GM12872 (cell line): ENCODE results near the gene ARL6IP4.

ENCODE experiments used
- CTCF ChIP-seq: IDR thresholded peaks from 3 replicates; pipeline ENCODE4 v1.5.1; 2011; ENCODE audit warnings: low read depth, mild to moderate bottlenecking, low read length, moderate library complexity; ENCODE audit not compliant: insufficient read depth

The ARL6IP4 gene

DNA sequence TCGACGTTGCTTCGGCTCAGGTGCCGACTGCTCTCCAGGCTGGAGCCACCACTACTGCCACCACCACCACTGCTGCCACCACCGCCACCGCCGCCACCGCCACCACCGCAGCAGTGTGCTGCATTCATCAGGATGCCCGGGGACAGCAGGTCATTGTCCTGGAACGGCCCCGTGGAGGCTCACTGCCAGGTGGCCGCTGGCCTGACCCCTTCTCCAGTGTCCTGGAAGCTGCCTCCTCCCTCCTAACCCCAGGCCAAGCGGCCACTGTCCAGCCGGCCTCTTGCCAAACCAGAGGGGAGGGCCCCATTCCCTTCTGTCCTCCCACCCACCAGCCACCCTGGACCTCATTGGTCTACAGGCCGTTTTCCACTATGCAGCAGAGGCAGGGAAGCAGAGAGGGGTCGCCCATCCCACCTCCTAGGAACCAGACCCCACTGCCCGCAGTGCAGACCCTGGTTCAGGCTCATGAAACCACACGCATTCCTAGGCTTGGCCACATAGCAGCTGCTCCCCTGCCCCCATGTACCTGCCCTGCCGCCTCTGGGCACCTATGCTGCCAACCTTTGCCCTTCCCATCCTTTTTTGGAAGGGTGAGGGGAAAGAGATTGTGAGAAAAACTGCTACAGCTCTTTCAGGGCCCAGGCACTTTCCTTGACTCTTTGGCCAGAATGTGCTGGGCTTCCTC is 15.2 kb downstream of the ARL6IP4 start:
- no peak for TF ChIP-seq CTCF

DNA sequence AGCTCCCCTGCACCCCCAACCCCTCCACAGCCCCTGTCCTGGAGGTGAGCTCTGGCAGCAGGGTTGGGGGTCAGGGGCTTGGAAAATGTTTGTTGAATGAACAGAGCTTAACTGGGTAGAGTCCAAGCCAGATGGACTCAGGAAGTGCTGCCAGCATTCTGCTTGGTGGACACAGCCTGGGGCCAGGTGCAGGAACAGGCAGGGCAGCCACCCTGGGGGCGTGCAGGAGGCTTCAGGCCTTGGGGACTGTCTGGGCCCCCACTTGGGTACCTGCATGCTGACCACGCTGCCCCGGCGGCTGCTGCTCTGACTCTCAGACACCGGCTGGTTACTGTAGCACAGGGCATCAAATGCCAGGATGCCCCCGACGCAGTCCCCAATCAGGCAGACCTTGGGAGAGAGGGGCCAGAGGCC is 15.7 kb downstream of the ARL6IP4 start:
- TF ChIP-seq CTCF, result no peak

DNA sequence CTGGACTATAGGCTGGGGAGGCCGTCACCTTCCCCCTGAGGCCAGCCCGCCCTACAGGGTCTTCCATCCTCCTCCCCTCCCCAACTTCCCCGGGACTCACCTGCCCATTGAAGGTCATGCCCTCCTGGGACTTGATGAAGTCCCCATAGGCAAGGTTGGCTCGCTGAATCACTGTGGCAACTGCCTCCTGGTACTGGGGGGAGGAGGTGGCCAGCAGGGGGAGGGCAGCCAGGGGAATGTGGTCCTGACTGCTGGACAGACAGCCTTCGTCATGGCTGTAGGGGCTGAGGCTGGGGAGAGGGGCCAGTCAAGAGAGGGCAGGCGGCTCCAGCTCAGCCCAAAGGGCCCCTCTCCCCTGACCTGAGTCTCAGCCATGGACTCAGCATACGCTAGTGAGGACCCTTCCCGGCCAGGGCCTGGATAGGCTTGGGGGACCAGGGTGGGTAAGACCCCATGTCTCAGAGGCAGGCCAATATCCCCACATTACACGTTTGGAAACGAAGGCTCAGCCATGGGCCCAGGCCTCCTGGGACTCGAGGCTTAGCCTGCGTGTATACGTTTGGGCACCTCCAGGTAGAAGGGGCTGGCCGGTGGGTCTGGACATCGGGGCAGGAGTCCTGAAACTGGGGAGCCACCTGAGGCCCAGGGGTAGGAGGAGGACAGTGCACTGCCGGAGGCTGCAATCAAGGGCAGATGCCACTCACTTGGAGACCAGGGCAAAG is 16.3 kb downstream of the ARL6IP4 start:
- TF ChIP-seq CTCF, result no peak

GRCh38 chr12:122997343-122998250 is 17.1 kb downstream of the ARL6IP4 start:
- no peak for TF ChIP-seq CTCF

DNA sequence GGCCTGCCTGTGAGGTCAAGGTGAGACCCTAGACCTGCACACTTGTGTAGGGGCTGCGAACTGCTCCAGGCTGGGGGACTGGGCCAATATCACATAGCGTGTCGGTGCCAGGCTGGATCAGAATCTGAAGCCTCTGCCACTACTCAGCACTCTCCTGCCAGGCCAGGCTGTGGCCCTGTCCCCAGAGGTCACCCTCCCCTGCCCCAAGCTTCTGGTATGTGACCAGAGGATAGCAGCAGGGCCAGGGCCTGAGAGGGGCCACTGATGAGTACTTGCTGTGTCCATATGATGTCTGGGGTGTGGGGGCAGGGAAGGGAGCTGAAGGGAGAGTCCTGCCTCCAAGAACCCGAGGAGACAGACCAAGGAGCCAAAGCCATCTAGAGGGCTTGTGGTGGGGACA is 17.8 kb downstream of the ARL6IP4 start:
- TF ChIP-seq CTCF, result no peak

GRCh38 chr12:122999196-122999946 is 18.9 kb downstream of the ARL6IP4 start:
- TF ChIP-seq CTCF, result no peak

- no peak for TF ChIP-seq CTCF
Measured at GRCh38 chr12:122999986-123000420, 19.5 kb downstream of the ARL6IP4 start.
